HepG2 (cell line): ENCODE data around the gene CBX2. TPM values are rescaled to one million over a fixed set of nuclear protein-coding genes. Genes with fewer than 3 reads are reported as not detected.

Experiments used
- EP300 ChIP-seq, 3 experiments: sonication (generic) in 1 of 3; formaldehyde crosslinking in 1 of 3; IDR thresholded peaks; 2 replicates each; pipeline versions ENCODE4 v1.5.1 to v1.6.1; 2011 to 2020; ENCODE audit warnings: low read depth in 2 of 3, low read length in 2 of 3, borderline replicate concordance in 1 of 3, improper control_type of control experiment in 1 of 3, mild to moderate bottlenecking in 1 of 3, missing genetic modification reagents in 1 of 3, moderate library complexity in 1 of 3
- GLMP ChIP-seq: sonication (generic); formaldehyde crosslinking; IDR thresholded peaks from 2 replicates; pipeline ENCODE4 v1.9.0; 2021; ENCODE audit warnings: missing genetic modification reagents, mild to moderate bottlenecking, borderline replicate concordance
- GPBP1L1 ChIP-seq: sonication (generic); formaldehyde crosslinking; IDR thresholded peaks from 2 replicates; pipeline ENCODE4 v1.5.0; 2020; ENCODE audit warnings: mild to moderate bottlenecking, missing genetic modification reagents
- GPN1 ChIP-seq: sonication (generic); formaldehyde crosslinking; IDR thresholded peaks from 2 replicates; pipeline ENCODE4 v1.5.1; 2020; ENCODE audit warnings: missing genetic modification reagents, borderline replicate concordance
- HNF4G ChIP-seq, 2 experiments: sonication (generic) in 1 of 2; formaldehyde crosslinking in 1 of 2; IDR thresholded peaks; 2 replicates each; pipeline versions ENCODE4 v1.4.0 to v1.6.1; 2011 to 2020; ENCODE audit warnings: borderline replicate concordance in 2 of 2, low read depth in 2 of 2, mild to moderate bottlenecking in 2 of 2, low read length in 1 of 2, missing genetic modification reagents in 1 of 2, moderate library complexity in 1 of 2
- KLF16 ChIP-seq, 2 experiments: sonication (generic) in 1 of 2; formaldehyde crosslinking in 1 of 2; IDR thresholded peaks; 2 replicates each; pipeline versions ENCODE4 v1.6.1 to v1.8.0; 2016 to 2023; ENCODE audit warnings: missing genetic modification reagents in 2 of 2, missing compliant biosample characterization in 1 of 2
- KLF6 ChIP-seq: IDR thresholded peaks from 2 replicates; pipeline ENCODE4 v1.8.0; 2016; ENCODE audit warnings: missing biosample characterization, missing genetic modification reagents
- MEIS1 ChIP-seq: sonication (generic); formaldehyde crosslinking; IDR thresholded peaks from 2 replicates; pipeline ENCODE4 v1.9.0; 2021; ENCODE audit warnings: mild to moderate bottlenecking, missing genetic modification reagents, moderate library complexity, borderline replicate concordance
- NFIB ChIP-seq: sonication (generic); formaldehyde crosslinking; IDR thresholded peaks from 2 replicates; pipeline ENCODE4 v1.9.0; 2021; ENCODE audit warnings: missing genetic modification reagents, mild to moderate bottlenecking, borderline replicate concordance
- NR2F2 ChIP-seq: IDR thresholded peaks from 2 replicates; pipeline ENCODE4 v1.6.1; 2012; ENCODE audit warnings: low read depth, inconsistent platforms, borderline replicate concordance
- REPIN1 ChIP-seq: sonication (generic); formaldehyde crosslinking; IDR thresholded peaks from 2 replicates; pipeline ENCODE4 v1.8.0; 2022; ENCODE audit warnings: missing genetic modification reagents, low read depth, mild to moderate bottlenecking, borderline replicate concordance
- SP140L ChIP-seq: sonication (generic); formaldehyde crosslinking; IDR thresholded peaks from 2 replicates; pipeline ENCODE4 v1.4.0; 2020; ENCODE audit warnings: missing genetic modification reagents, borderline replicate concordance
- TBX3 ChIP-seq: fragments of 450-650 bp; IDR thresholded peaks from 2 replicates; pipeline ENCODE4 v1.6.1; 2017; ENCODE audit warnings: antibody characterized with exemption, mild to moderate bottlenecking, inconsistent platforms, borderline replicate concordance
- TGIF2 ChIP-seq: IDR thresholded peaks from 2 replicates; pipeline ENCODE4 v1.6.1; 2016; ENCODE audit warnings: control low read depth, missing compliant biosample characterization
- ZBTB34 ChIP-seq: sonication (generic); formaldehyde crosslinking; IDR thresholded peaks from 2 replicates; pipeline ENCODE4 v1.8.0; 2022; ENCODE audit warnings: mild to moderate bottlenecking, missing genetic modification reagents
- ZFP37 ChIP-seq: sonication (generic); formaldehyde crosslinking; IDR thresholded peaks from 2 replicates; pipeline ENCODE4 v1.4.0; 2020; ENCODE audit warnings: missing genetic modification reagents, borderline replicate concordance
- ZFP91 ChIP-seq: sonication (generic); formaldehyde crosslinking; IDR thresholded peaks from 2 replicates; pipeline ENCODE4 v1.9.0; 2022; ENCODE audit warnings: missing genetic modification reagents, mild to moderate bottlenecking, borderline replicate concordance
- ZNF232 ChIP-seq: sonication (generic); formaldehyde crosslinking; IDR thresholded peaks from 2 replicates; pipeline ENCODE4 v1.4.0; 2020; ENCODE audit warnings: missing genetic modification reagents, borderline replicate concordance
- ZNF567 ChIP-seq: sonication (generic); formaldehyde crosslinking; IDR thresholded peaks from 2 replicates; pipeline ENCODE4 v1.8.1; 2023; ENCODE audit warnings: mild to moderate bottlenecking, missing genetic modification reagents, borderline replicate concordance
- ZNF816 ChIP-seq: sonication (generic); formaldehyde crosslinking; IDR thresholded peaks from 2 replicates; pipeline ENCODE4 v1.8.0; 2022; ENCODE audit warnings: missing genetic modification reagents, mild to moderate bottlenecking, borderline replicate concordance
- polyA plus RNA-seq, 8 experiments: library from polyadenylated mRNA; depleted of rRNA in 3 of 8; stranded (reverse) in 7 of 8; unstranded in 1 of 8; fragments of >200 nt; fragmentation: Illumina TruSeq in 4 of 8; extraction: Trizol in 4 of 8; gene quantifications; 2 replicates each; pipeline versions ENCODE4 v1.2.1 to v1.2.3, GENCODE V29; 2011 to 2016; ENCODE audit warnings: low read depth in 4 of 8, missing spikeins in 1 of 8, mixed read lengths in 1 of 8; ENCODE audit not compliant: insufficient read depth in 1 of 8
- total RNA-seq, 5 experiments: library from RNA; depleted of rRNA; stranded (reverse); fragments of >200 nt; fragmentation: Illumina TruSeq; extraction: Trizol; gene quantifications; 2 replicates each; pipeline ENCODE4 v1.2.3, GENCODE V29; 2016; ENCODE audit warnings: low read depth in 1 of 5

The CBX2 gene
- total and polyA plus RNA-seq, 2 of the 13 experiments (the other 11 are each of a cell fraction or from before 2014, with no cell fraction given): 14.5 to 31.1 TPM

- TF ChIP-seq KLF16 (CRISPR knock-in tag; IDR thresholded peaks at IDR 0.05) (no peak), ZBTB34 (CRISPR knock-in tag) (no peak), GLMP (no peak), TBX3 (no peak), GPBP1L1 (CRISPR knock-in tag) (no peak), NFIB (CRISPR knock-in tag) (no peak), EP300 (IDR thresholded peaks at IDR 0.05; ENCODE audit: low read depth in 2 of 2, low read length in 2 of 2) (no peak), EP300 (CRISPR knock-in tag; IDR thresholded peaks at IDR 0.05; ENCODE audit: borderline replicate concordance) (no peak), KLF6 (CRISPR knock-in tag) (no peak), ZNF816 (peak; percentile 63; the same call in 1 of the 2 replicates), ZNF567 (CRISPR knock-in tag) (no peak), REPIN1 (CRISPR knock-in tag) (no peak), SP140L (no peak), ZNF232 (CRISPR knock-in tag) (0 out of 2 replicates have a peak, but pooled peaks have one; percentile 40), ZFP37 (CRISPR knock-in tag) (no peak), GPN1 (CRISPR knock-in tag) (no peak), NR2F2 (no peak), HNF4G (IDR thresholded peaks at IDR 0.05; ENCODE audit: borderline replicate concordance, low read depth, low read length) (no peak), HNF4G (CRISPR knock-in tag; IDR thresholded peaks at IDR 0.05; ENCODE audit: borderline replicate concordance, low read depth) (no peak; the same call in 1 of the 2 replicates), ZFP91 (CRISPR knock-in tag) (peak; percentile 80; the same call in 1 of the 2 replicates), TGIF2 (CRISPR knock-in tag) (no peak), MEIS1 (CRISPR knock-in tag) (no peak)
These were observed 31.0 kb downstream of the CBX2 start (continued) for GRCh38 chr17:79808763-79809529.
